Cardiac fibroblast (primary cell): ENCODE data around the gene ACTR3.

Source experiments
- DNase-seq, 2 donors: peaks; one replicate each; pipeline versions ENCODE4 v3.0.0 to v3.0.0-alpha.2; 2010; ENCODE audit warnings: low read depth in 2 of 2
- H3K4me3 ChIP-seq, 2 donors: replicated peaks in 1 of 2; 1 replicate in 1 of 2; 2 replicates in 1 of 2; pipeline ENCODE4 v1.5.1; 2011; ENCODE audit warnings: low read depth in 2 of 2, low read length in 2 of 2, mild to moderate bottlenecking in 2 of 2, moderate library complexity in 1 of 2
- TF ChIP-seq, protein P1 (sequence below): IDR thresholded peaks from one replicate; pipeline ENCODE4 v1.5.1; 2011; ENCODE audit warnings: low read depth, mild to moderate bottlenecking, low read length, inconsistent platforms

Gene ACTR3

DNA sequence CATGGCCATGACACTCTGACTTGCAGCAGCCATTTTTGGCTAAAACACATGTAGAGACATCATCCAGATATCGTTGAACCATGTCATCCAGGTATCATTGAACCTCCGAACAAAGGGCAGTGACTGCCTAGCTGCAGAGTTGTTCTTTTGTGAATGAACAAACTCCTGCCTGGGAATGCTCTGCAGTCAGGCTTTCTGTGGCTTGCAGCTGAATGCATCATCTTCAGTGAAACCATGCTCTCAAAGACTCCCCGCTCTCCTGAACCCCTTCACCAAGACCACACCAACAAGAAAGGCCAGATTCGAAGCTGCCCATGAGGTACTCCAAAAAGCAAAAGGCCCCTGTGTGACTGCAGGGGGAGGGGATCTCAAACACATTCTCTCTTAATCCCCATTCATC lies 118.8 kb downstream of the ACTR3 start:
- no peak overlapping the region for H3K4me3 ChIP-seq
- TF ChIP-seq, protein P1, sequence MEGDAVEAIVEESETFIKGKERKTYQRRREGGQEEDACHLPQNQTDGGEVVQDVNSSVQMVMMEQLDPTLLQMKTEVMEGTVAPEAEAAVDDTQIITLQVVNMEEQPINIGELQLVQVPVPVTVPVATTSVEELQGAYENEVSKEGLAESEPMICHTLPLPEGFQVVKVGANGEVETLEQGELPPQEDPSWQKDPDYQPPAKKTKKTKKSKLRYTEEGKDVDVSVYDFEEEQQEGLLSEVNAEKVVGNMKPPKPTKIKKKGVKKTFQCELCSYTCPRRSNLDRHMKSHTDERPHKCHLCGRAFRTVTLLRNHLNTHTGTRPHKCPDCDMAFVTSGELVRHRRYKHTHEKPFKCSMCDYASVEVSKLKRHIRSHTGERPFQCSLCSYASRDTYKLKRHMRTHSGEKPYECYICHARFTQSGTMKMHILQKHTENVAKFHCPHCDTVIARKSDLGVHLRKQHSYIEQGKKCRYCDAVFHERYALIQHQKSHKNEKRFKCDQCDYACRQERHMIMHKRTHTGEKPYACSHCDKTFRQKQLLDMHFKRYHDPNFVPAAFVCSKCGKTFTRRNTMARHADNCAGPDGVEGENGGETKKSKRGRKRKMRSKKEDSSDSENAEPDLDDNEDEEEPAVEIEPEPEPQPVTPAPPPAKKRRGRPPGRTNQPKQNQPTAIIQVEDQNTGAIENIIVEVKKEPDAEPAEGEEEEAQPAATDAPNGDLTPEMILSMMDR, result no peak
- no peak for DNase-seq

GRCh38 chr2:114009205-114009944 lies 119.5 kb downstream of the ACTR3 start:
- no peak for DNase-seq
- TF ChIP-seq, protein P1, result no peak
- no peak overlapping the region for H3K4me3 ChIP-seq

DNA sequence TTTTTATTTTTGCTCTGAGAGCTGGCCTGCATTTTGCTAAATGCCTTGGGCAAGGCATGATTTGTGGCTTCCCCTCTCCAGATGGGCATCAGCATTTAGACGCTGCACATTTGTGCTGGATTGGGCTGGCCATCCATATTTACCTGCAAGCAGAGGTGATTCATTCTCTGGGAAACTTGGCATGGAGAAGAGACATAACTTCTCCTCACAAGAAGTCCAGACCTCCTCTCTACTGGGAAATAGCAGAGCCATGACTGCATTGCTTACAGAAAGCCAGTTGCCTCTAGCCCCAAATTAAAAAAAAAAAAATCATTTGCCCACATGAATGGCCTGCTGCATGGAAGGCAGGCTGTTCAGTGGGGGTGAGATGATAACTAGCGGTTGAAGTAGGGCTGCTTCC lies 120.1 kb downstream of the ACTR3 start:
- TF ChIP-seq, protein P1, result no peak
- DNase-seq, result no peak

DNA sequence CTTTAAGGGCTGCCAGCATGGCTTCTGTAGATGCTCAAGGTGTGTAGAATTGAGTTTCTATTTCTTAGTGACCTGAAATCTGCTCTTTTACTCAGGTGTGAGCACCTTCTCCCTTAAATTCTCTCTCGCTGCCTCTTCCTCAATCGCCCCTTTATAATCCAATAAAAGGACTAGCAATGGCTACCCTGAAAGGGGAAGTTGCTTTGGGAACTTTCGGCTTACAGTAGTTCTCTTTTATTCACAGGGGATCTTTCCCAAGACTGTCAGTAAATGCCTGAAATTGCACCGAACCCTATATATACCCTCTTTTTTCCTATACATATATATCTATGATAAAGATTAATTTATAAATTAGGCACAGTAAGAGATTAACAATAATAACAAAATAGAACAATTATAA lies 121.8 kb downstream of the ACTR3 start:
- no peak overlapping the region for H3K4me3 ChIP-seq
- DNase-seq, result no peak
- TF ChIP-seq, protein P1, result no peak

More for the DNA sequence above, 120.1 kb downstream of the ACTR3 start:
- no peak overlapping the region for H3K4me3 ChIP-seq
